GM23338 (cell line): ENCODE results near the gene UCN2. TPM values are rescaled to one million over a fixed set of nuclear protein-coding genes. Genes with fewer than 3 reads are reported as not detected.

Experiments
- ATAC-seq: fragments of 200-7000 bp; cut with Tn5 transposase; 3 replicates; pipeline ENCODE4 v1.9.1; 2020
- DNase-seq: peaks from one replicate; pipeline ENCODE4 v3.0.0-alpha.2; 2015; ENCODE audit warnings: low spot score
- H2AFZ ChIP-seq: fragments of 200-600 bp; sonication (generic); 2 replicates; pipeline ENCODE4 v1.8.0; 2016; ENCODE audit warnings: antibody characterized with exemption, mild to moderate bottlenecking, moderate library complexity
- H3F3A ChIP-seq: fragments of 200-600 bp; sonication (generic); replicated peaks from 2 replicates; pipeline ENCODE4 v1.8.0; 2017; ENCODE audit warnings: antibody characterized with exemption, mixed run types, low read depth
- H3K27ac ChIP-seq: fragments of 200-600 bp; sonication (generic); 2 replicates; pipeline ENCODE4 v1.6.1; 2016; ENCODE audit warnings: low read depth
- H3K27me3 ChIP-seq: fragments of 200-600 bp; sonication (generic); 2 replicates; pipeline ENCODE4 v1.8.0; 2016; ENCODE audit warnings: mild to moderate bottlenecking, mixed run types, moderate library complexity; ENCODE audit not compliant: insufficient read depth
- H3K36me3 ChIP-seq: fragments of 200-600 bp; sonication (generic); 2 replicates; pipeline ENCODE4 v1.8.0; 2016; ENCODE audit warnings: mild to moderate bottlenecking; ENCODE audit not compliant: insufficient read depth
- H3K4me1 ChIP-seq: fragments of 200-600 bp; sonication (generic); 2 replicates; pipeline ENCODE4 v1.8.0; 2016; ENCODE audit warnings: mild to moderate bottlenecking, moderate library complexity; ENCODE audit not compliant: insufficient read depth
- H3K4me2 ChIP-seq: fragments of 200-600 bp; sonication (generic); 2 replicates; pipeline ENCODE4 v1.7.1; 2017; ENCODE audit warnings: mixed run types
- H3K4me3 ChIP-seq: fragments of 200-600 bp; sonication (generic); 2 replicates; pipeline ENCODE4 v1.6.1; 2016; ENCODE audit warnings: mixed run types
- H3K79me2 ChIP-seq: fragments of 200-600 bp; sonication (generic); replicated peaks from 2 replicates; pipeline ENCODE4 v1.8.0; 2017; ENCODE audit warnings: mild to moderate bottlenecking; ENCODE audit not compliant: insufficient read depth
- H3K9me2 ChIP-seq: fragments of 200-600 bp; sonication (generic); 2 replicates; pipeline ENCODE4 v1.8.0; 2017; ENCODE audit not compliant: insufficient read depth
- H4K20me1 ChIP-seq: fragments of 200-600 bp; sonication (generic); replicated peaks from 2 replicates; pipeline ENCODE4 v1.8.0; 2017; ENCODE audit warnings: mild to moderate bottlenecking; ENCODE audit not compliant: insufficient read depth
- H3K27ac Mint-ChIP-seq: 2 replicates; pipeline ENCODE4 v1.8.0; 2020; ENCODE audit warnings: inconsistent platforms, mild to moderate bottlenecking, moderate library complexity, mixed read lengths
- H3K27me3 Mint-ChIP-seq: 3 replicates; pipeline ENCODE4 v1.8.0; 2022; ENCODE audit warnings: low read depth, mild to moderate bottlenecking, moderate library complexity, mixed read lengths, inconsistent platforms; ENCODE audit not compliant: insufficient read depth, poor library complexity
- H3K36me3 Mint-ChIP-seq: 3 replicates; pipeline ENCODE4 v1.8.0; 2021; ENCODE audit warnings: low read depth, mild to moderate bottlenecking, inconsistent platforms, moderate library complexity, mixed read lengths
- H3K4me1 Mint-ChIP-seq: 3 replicates; pipeline ENCODE4 v1.8.0; 2020; ENCODE audit warnings: mild to moderate bottlenecking, inconsistent platforms, mixed read lengths
- H3K4me3 Mint-ChIP-seq: 3 replicates; pipeline ENCODE4 v1.8.0; 2021; ENCODE audit warnings: moderate library complexity, mild to moderate bottlenecking, inconsistent platforms, mixed read lengths
- H3K9me3 Mint-ChIP-seq: 3 replicates; pipeline ENCODE4 v1.8.0; 2020; ENCODE audit warnings: moderate library complexity, mild to moderate bottlenecking, inconsistent platforms, mixed read lengths
- NANOG ChIP-seq: IDR thresholded peaks from 2 replicates; pipeline ENCODE4 v1.6.1; 2016; ENCODE audit warnings: antibody characterized with exemption, borderline replicate concordance
- POLR2AphosphoS5 ChIP-seq: IDR thresholded peaks from 2 replicates; pipeline ENCODE4 v1.6.1; 2016; ENCODE audit warnings: antibody characterized with exemption, low read depth
- REST ChIP-seq: IDR thresholded peaks from one replicate; pipeline ENCODE4 v1.6.1; 2018; ENCODE audit warnings: antibody characterized with exemption; ENCODE audit not compliant: unreplicated experiment
- STAT1 ChIP-seq: IDR thresholded peaks from one replicate; pipeline ENCODE4 v1.6.1; 2016; ENCODE audit warnings: antibody characterized with exemption; ENCODE audit not compliant: unreplicated experiment
- ZNF114 ChIP-seq: fragments of 250-450 bp; sonication (Bioruptor Pico); IDR thresholded peaks from 2 replicates; pipeline ENCODE4 v1.5.0; 2020; ENCODE audit warnings: mild to moderate bottlenecking, moderate library complexity
- ZNF331 ChIP-seq: fragments of 250-450 bp; sonication (Bioruptor Pico); IDR thresholded peaks from 2 replicates; pipeline ENCODE4 v1.5.0; 2020; ENCODE audit warnings: low read depth, mild to moderate bottlenecking, moderate library complexity
- polyA plus RNA-seq: library from polyadenylated mRNA; unstranded; fragments of >200 nt; fragmentation: Nextera tagmentation; extraction: Ambion mirVana; gene quantifications from 2 replicates; pipeline ENCODE4 v1.2.1, GENCODE V29; 2016
- total RNA-seq: library from RNA; depleted of rRNA; stranded (reverse); fragments of >200 nt; shearing (Covaris generic); gene quantifications from 2 replicates; pipeline ENCODE4 v1.2.3, GENCODE V29; 2014
- TF ChIP-seq, protein P1 (sequence below): IDR thresholded peaks from 2 replicates; pipeline ENCODE4 v1.6.1; 2016; ENCODE audit warnings: antibody characterized with exemption

The UCN2 gene
- total and polyA plus RNA-seq, 2 experiments from 2014 or later = 0.17 TPM; not detected in 1

GRCh38 chr3:48588230-48588629 is 24.6 kb upstream of the UCN2 start:
- Histone ChIP-seq H3K4me3 (no peak overlapping the region), H3K27ac (no peak overlapping the region), H4K20me1 (no peaks in the 10 kb centered on the region), H3K36me3 (no peaks in the 10 kb centered on the region), H3K4me2 (no peak overlapping the region), H3K27me3 (no peaks in the 10 kb centered on the region), H3K9me2 (no peaks in the 10 kb centered on the region), H3K4me1 (no peaks in the 10 kb centered on the region), H3K79me2 (no peaks in the 10 kb centered on the region), H2AFZ (0 out of 2 replicates have a peak overlapping the region, but pooled peaks have one; percentile 66), H3F3A (no peaks in the 10 kb centered on the region)
- no peak overlapping the region for H3K27ac Mint-ChIP-seq
- H3K36me3 Mint-ChIP-seq = no peaks in the 10 kb centered on the region; the same call in 2 of the 3 replicates
- H3K4me1 Mint-ChIP-seq = peaks cover 8% of the 10 kb centered on the region; the same call in 2 of the 3 replicates
- H3K4me3 Mint-ChIP-seq = peak overlapping the region; percentile 20; the same call in 1 of the 3 replicates
- peaks cover 6% of the 10 kb centered on the region for H3K27me3 Mint-ChIP-seq
- DNase-seq (peak; percentile 40), ATAC-seq (peak; percentile 68)
- no peaks in the 10 kb centered on the region; the same call in 2 of the 3 replicates for H3K9me3 Mint-ChIP-seq
- TF ChIP-seq, protein P1, sequence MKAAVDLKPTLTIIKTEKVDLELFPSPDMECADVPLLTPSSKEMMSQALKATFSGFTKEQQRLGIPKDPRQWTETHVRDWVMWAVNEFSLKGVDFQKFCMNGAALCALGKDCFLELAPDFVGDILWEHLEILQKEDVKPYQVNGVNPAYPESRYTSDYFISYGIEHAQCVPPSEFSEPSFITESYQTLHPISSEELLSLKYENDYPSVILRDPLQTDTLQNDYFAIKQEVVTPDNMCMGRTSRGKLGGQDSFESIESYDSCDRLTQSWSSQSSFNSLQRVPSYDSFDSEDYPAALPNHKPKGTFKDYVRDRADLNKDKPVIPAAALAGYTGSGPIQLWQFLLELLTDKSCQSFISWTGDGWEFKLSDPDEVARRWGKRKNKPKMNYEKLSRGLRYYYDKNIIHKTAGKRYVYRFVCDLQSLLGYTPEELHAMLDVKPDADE = no peak

- Histone ChIP-seq H3K27ac (no peak overlapping the region), H3K36me3 (no peaks in the 10 kb centered on the region), H4K20me1 (no peaks in the 10 kb centered on the region), H2AFZ (no peak overlapping the region), H3K9me2 (no peaks in the 10 kb centered on the region), H3K79me2 (no peaks in the 10 kb centered on the region), H3F3A (no peaks in the 10 kb centered on the region), H3K4me2 (no peak overlapping the region), H3K27me3 (no peaks in the 10 kb centered on the region), H3K4me1 (no peaks in the 10 kb centered on the region), H3K4me3 (no peak overlapping the region)
- no peaks in the 10 kb centered on the region; the same call in 2 of the 3 replicates for H3K9me3 Mint-ChIP-seq
- no peak overlapping the region for H3K27ac Mint-ChIP-seq
- H3K4me1 Mint-ChIP-seq = peaks cover 8% of the 10 kb centered on the region; the same call in 2 of the 3 replicates
- DNase-seq (no peak), ATAC-seq (no peak; the same call in 1 of the 3 replicates)
- H3K4me3 Mint-ChIP-seq = peak overlapping the region; percentile 20; the same call in 1 of the 3 replicates
- H3K27me3 Mint-ChIP-seq = peaks cover 6% of the 10 kb centered on the region
- no peak for TF ChIP-seq STAT1
- no peaks in the 10 kb centered on the region; the same call in 2 of the 3 replicates for H3K36me3 Mint-ChIP-seq
Measured at GRCh38 chr3:48587686-48588085, 24.1 kb upstream of the UCN2 start.

- DNase-seq (no peak), ATAC-seq (no peak)
- peaks cover 8% of the 10 kb centered on the region; the same call in 2 of the 3 replicates for H3K4me1 Mint-ChIP-seq
- H3K79me2 ChIP-seq = no peaks in the 10 kb centered on the region
- H3F3A ChIP-seq = no peaks in the 10 kb centered on the region
- H3K27ac ChIP-seq = no peak overlapping the region
- no peak overlapping the region for H3K27ac Mint-ChIP-seq
- no peak overlapping the region for H2AFZ ChIP-seq
- H3K27me3 Mint-ChIP-seq = peaks cover 3% of the 10 kb centered on the region
- peaks cover 4% of the 10 kb centered on the region; the same call in 2 of the 3 replicates for H3K36me3 Mint-ChIP-seq
- H3K4me3 ChIP-seq = no peak overlapping the region
- no peaks in the 10 kb centered on the region for H3K27me3 ChIP-seq
- no peaks in the 10 kb centered on the region; the same call in 2 of the 3 replicates for H3K9me3 Mint-ChIP-seq
- H3K4me2 ChIP-seq = no peak overlapping the region
- H4K20me1 ChIP-seq = no peaks in the 10 kb centered on the region
- H3K36me3 ChIP-seq = no peaks in the 10 kb centered on the region
- H3K9me2 ChIP-seq = no peaks in the 10 kb centered on the region
- no peak overlapping the region for H3K4me3 Mint-ChIP-seq
- H3K4me1 ChIP-seq = no peaks in the 10 kb centered on the region
- no peak for TF ChIP-seq POLR2AphosphoS5
- no peak for TF ChIP-seq REST
- no peak for TF ChIP-seq ZNF114 (CRISPR knock-in tag)
- no peak for TF ChIP-seq ZNF331
- TF ChIP-seq NANOG = no peak
Measured at GRCh38 chr3:48585411-48585810, 21.8 kb upstream of the UCN2 start.
